Breast epithelium (tissue), 3 donors: Measurements from ENCODE around the gene KCTD19.

Source experiments
- POLR2AphosphoS5 ChIP-seq, 3 donors: sonication (generic); formaldehyde crosslinking; IDR thresholded peaks; one replicate each; pipeline ENCODE4 v1.6.1; 2017; ENCODE audit warnings: antibody characterized with exemption in 3 of 3
- TF ChIP-seq, protein P1 (sequence below), 3 donors: fragments of 450-650 bp; IDR thresholded peaks; one replicate each; pipeline ENCODE4 v1.5.1; 2016 to 2017; ENCODE audit warnings: antibody characterized with exemption in 3 of 3, mild to moderate bottlenecking in 3 of 3, moderate library complexity in 3 of 3

DNA sequence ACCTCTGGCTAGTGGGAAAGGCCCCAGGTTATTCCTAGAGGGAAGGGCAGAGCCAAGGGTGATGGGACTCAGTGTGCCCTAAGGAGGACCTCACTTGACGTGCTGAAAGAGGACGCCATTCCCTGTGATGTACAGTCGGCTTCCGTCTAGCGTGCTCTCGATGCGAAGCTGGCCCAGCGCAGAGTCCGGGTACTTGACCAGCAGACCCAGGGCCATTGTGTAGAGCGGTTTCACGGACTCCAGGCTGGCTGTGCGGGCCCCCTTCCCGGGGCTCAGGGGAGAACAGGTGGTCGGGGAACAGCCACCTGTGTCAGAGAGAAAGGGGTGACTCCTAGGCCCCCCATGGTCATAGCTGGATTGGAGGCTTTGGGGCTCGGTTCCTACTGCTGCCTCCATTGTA, 27.3 kb downstream of the KCTD19 start:
- TF ChIP-seq, protein P1, sequence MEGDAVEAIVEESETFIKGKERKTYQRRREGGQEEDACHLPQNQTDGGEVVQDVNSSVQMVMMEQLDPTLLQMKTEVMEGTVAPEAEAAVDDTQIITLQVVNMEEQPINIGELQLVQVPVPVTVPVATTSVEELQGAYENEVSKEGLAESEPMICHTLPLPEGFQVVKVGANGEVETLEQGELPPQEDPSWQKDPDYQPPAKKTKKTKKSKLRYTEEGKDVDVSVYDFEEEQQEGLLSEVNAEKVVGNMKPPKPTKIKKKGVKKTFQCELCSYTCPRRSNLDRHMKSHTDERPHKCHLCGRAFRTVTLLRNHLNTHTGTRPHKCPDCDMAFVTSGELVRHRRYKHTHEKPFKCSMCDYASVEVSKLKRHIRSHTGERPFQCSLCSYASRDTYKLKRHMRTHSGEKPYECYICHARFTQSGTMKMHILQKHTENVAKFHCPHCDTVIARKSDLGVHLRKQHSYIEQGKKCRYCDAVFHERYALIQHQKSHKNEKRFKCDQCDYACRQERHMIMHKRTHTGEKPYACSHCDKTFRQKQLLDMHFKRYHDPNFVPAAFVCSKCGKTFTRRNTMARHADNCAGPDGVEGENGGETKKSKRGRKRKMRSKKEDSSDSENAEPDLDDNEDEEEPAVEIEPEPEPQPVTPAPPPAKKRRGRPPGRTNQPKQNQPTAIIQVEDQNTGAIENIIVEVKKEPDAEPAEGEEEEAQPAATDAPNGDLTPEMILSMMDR (IDR thresholded peaks at IDR 0.05), result no peak
- no peak for TF ChIP-seq POLR2AphosphoS5 (IDR thresholded peaks at IDR 0.05)
